A549 (cell line): ENCODE results near the gene CYP27B1. TPM values are rescaled to one million over a fixed set of nuclear protein-coding genes. Genes with fewer than 3 reads are reported as not detected.

ENCODE experiments used
- ATAC-seq, 2 experiments: fragments of 200-7000 bp in 1 of 2; fragments of >200 bp in 1 of 2; cut with Nextera tagmentation in 1 of 2; cut with Tn5 transposase in 1 of 2; 3 replicates each; pipeline versions ENCODE4 v1.8.0 to v1.9.1; 2018 to 2020; ENCODE audit warnings: mild to moderate bottlenecking in 1 of 2, moderate library complexity in 1 of 2
- CTCF ChIA-PET: fragments of 300-600 bp; sonication (Branson Sonifier 250); formaldehyde crosslinking; extraction: SDS; loops from one replicate; lab custom pipeline; 2021; ENCODE audit warnings: antibody characterized with exemption, inconsistent platforms; lab: Yijun Ruan, JAX
- POLR2A ChIA-PET: fragments of 350-600 bp; formaldehyde crosslinking; extraction: SDS; loops from one replicate; lab custom pipeline; 2021; ENCODE audit warnings: antibody characterized with exemption, inconsistent platforms; lab: Yijun Ruan, JAX
- DNase-seq, 2 experiments: peaks; one replicate each; pipeline versions ENCODE4 v3.0.0 to v3.0.0-alpha.2; 2011 to 2016; ENCODE audit warnings: low read depth in 1 of 2, low spot score in 1 of 2
- FAIRE-seq: peaks from 2 replicates; lab custom pipeline; 2011; peaks lifted over from hg19 to GRCh38; lab: Jason Lieb, UNC
- H3K27ac ChIP-seq, 2 experiments: fragments of >200 bp; sonication (Bioruptor Twin); formaldehyde crosslinking; 3 replicates each; pipeline ENCODE4 v1.5.1; 2016 to 2017
- H3K4me1 ChIP-seq: fragments of >200 bp; sonication (Bioruptor Twin); formaldehyde crosslinking; 3 replicates; pipeline ENCODE4 v1.6.1; 2016
- H3K4me2 ChIP-seq: fragments of >200 bp; sonication (Bioruptor Twin); formaldehyde crosslinking; 3 replicates; pipeline ENCODE4 v1.6.1; 2016
- H3K4me3 ChIP-seq: fragments of >200 bp; sonication (Bioruptor Twin); formaldehyde crosslinking; 3 replicates; pipeline ENCODE4 v1.5.1; 2016
- H3K9me3 ChIP-seq: fragments of >200 bp; sonication (Bioruptor Twin); formaldehyde crosslinking; 3 replicates; pipeline ENCODE4 v1.6.1; 2016
- BHLHE40 ChIP-seq: IDR thresholded peaks from 2 replicates; pipeline ENCODE4 v1.6.1; 2012; ENCODE audit warnings: low read depth, low read length, inconsistent platforms
- CBX8 ChIP-seq: fragments of 200-600 bp; sonication (generic); IDR thresholded peaks from 2 replicates; pipeline ENCODE4 v1.6.1; 2016
- CEBPB ChIP-seq, 2 experiments: fragments of >200 bp in 1 of 2; sonication (Bioruptor Twin) in 1 of 2; formaldehyde crosslinking in 1 of 2; IDR thresholded peaks; 2 replicates each; pipeline ENCODE4 v1.6.1; 2012 to 2016
- EHF ChIP-seq: fragments of 250-450 bp; sonication (Bioruptor Pico); IDR thresholded peaks from 2 replicates; pipeline ENCODE4 v1.5.0; 2020; ENCODE audit warnings: mild to moderate bottlenecking
- EP300 ChIP-seq, 2 experiments: fragments of >200 bp; sonication (Bioruptor Twin); formaldehyde crosslinking; IDR thresholded peaks; 2 replicates in 1 of 2; 3 replicates in 1 of 2; pipeline ENCODE4 v1.6.1; 2016 to 2017
- FOSB ChIP-seq: fragments of 250-450 bp; sonication (Bioruptor Pico); IDR thresholded peaks from 2 replicates; pipeline ENCODE4 v1.5.0; 2020; ENCODE audit warnings: mild to moderate bottlenecking, moderate library complexity
- HOXA7 ChIP-seq: fragments of 250-450 bp; sonication (Bioruptor Pico); IDR thresholded peaks from 2 replicates; pipeline ENCODE4 v1.5.0; 2020; ENCODE audit warnings: mild to moderate bottlenecking, moderate library complexity
- KDM1A ChIP-seq: fragments of 200-600 bp; sonication (generic); IDR thresholded peaks from 2 replicates; pipeline ENCODE4 v1.6.1; 2016; ENCODE audit warnings: low read depth, mild to moderate bottlenecking
- KDM5A ChIP-seq: fragments of 200-600 bp; sonication (generic); IDR thresholded peaks from 2 replicates; pipeline ENCODE4 v1.6.1; 2016; ENCODE audit warnings: antibody characterized with exemption, mild to moderate bottlenecking
- MAFK ChIP-seq: fragments of 450-650 bp; IDR thresholded peaks from 2 replicates; pipeline ENCODE4 v1.6.1; 2014; ENCODE audit not compliant: partially characterized antibody
- NR3C1 ChIP-seq: fragments of >200 bp; sonication (Bioruptor Twin); formaldehyde crosslinking; IDR thresholded peaks from 3 replicates; pipeline ENCODE4 v1.6.1; 2017
- RAD21 ChIP-seq, 2 experiments: fragments of >200 bp in 1 of 2; sonication (Bioruptor Twin) in 1 of 2; formaldehyde crosslinking in 1 of 2; IDR thresholded peaks in 1 of 2; conservative IDR thresholded peaks in 1 of 2; 2 replicates in 1 of 2; 3 replicates in 1 of 2; pipeline ENCODE4 v1.6.1; 2012 to 2018; ENCODE audit warnings: inconsistent platforms in 1 of 2
- RCOR1 ChIP-seq: fragments of 150-350 bp; IDR thresholded peaks from 2 replicates; pipeline ENCODE4 v1.6.1; 2014; ENCODE audit warnings: antibody characterized with exemption, low read length, low read depth
- ZSCAN20 ChIP-seq: fragments of 250-450 bp; sonication (Bioruptor Pico); IDR thresholded peaks from 2 replicates; pipeline ENCODE4 v1.8.0; 2022; ENCODE audit warnings: mild to moderate bottlenecking, moderate library complexity
- WGBS: methylation state at CpG from one replicate; pipeline ENCODE4 v1.1.6; 2017; ENCODE audit errors: missing lambda C conversion rate; 5-methylcytosine and 5-hydroxymethylcytosine counted together
- polyA plus RNA-seq, 4 experiments: library from polyadenylated mRNA; depleted of rRNA in 3 of 4; stranded (reverse); fragments of >200 nt; fragmentation: RNase III in 1 of 4; extraction: RNeasy Plus Mini Kit Qiagen cat#74134 plus additional on column Dnase treatment in 1 of 4; gene quantifications; 2 replicates in 3 of 4; 3 replicates in 1 of 4; pipeline ENCODE4 v1.2.3, GENCODE V29; 2011 to 2017
- TF ChIP-seq, protein P1 (sequence below): fragments of 250-450 bp; sonication (Bioruptor Pico); IDR thresholded peaks from 2 replicates; pipeline ENCODE4 v1.5.0; 2021; ENCODE audit warnings: mild to moderate bottlenecking, moderate library complexity, borderline replicate concordance
- TF ChIP-seq, protein P2 (sequence below): IDR thresholded peaks from 2 replicates; pipeline ENCODE4 v1.6.1; 2012
- TF ChIP-seq, protein P3 (sequence below): fragments of 250-450 bp; sonication (Bioruptor Pico); IDR thresholded peaks from 2 replicates; pipeline ENCODE4 v1.5.0; 2020; ENCODE audit warnings: low read depth, mild to moderate bottlenecking, moderate library complexity
- TF ChIP-seq, protein P4 (sequence below): fragments of 200-600 bp; sonication (generic); IDR thresholded peaks from 2 replicates; pipeline ENCODE4 v1.6.1; 2016; ENCODE audit warnings: antibody characterized with exemption, mild to moderate bottlenecking, moderate library complexity

CYP27B1 gene
- polyA plus RNA-seq, 2 of the 4 experiments (the other 2 are of a cell fraction), result 1.9 to 2.3 TPM

DNA sequence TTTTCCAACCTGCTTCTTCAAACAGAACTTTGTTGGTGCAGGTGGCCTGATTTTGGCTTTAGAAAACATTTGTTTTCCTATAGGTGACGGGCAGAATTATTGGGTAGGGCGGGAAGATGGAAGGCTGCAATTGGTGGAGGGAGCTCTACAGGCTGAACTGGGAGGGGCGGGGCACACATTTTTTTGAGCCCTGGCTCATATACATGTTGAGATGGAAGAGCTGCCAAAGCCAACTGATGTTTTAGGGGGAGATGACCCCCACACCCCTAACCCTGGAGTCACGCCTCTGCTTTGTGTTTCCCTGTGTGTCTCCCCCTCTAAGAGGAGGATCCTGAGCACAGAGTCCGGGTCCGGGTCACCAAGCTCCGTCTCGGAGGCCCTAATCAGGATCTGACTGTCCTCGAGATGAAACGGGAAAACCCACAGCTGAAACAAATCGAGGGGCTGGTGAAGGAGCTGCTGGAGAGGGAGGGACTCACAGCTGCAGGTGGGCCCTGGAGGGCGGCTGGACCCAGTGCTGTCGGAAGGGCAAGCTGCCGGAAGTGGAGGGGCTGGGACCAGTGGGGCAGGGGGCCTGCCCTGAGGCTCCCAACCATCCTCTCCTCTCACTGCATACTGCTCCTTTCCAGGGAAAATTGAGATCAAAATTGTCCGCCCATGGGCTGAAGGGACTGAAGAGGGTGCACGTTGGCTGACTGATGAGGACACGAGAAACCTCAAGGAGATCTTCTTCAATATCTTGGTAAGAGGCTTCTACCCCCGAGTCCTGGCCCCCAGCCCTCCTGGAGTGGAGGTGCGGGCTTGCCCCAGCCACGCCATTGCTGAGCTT is 46.9 kb downstream of the CYP27B1 start:
- WGBS, result 89% methylated on average over 20 of the region's 20 CpGs
- 0 out of 3 replicates have a peak, but pooled peaks cover 5% of the 10 kb centered on the region for H3K4me1 ChIP-seq
- CTCF ChIA-PET, result interaction anchor here (0.5 to 13.8 kb wide), 8 partner anchors 10 to 185 kb away, joined by 3 to 242 read pairs (median 4); partner anchors contain the start of gene AGAP2
- no peak overlapping the region for H3K4me3 ChIP-seq
- H3K27ac ChIP-seq, result no peak overlapping the region
- ATAC-seq, result no peak
- no peak for DNase-seq
- POLR2A ChIA-PET, result interaction anchor here (0.5 kb wide), 1 partner anchor 209 kb away, joined by 3 read pairs; no protein-coding TSS in a partner anchor
- H3K4me2 ChIP-seq, result no peak overlapping the region
- no peak for FAIRE-seq
- TF ChIP-seq MAFK (no peak), EP300 (IDR thresholded peaks at IDR 0.05) (no peak), FOSB (CRISPR knock-in tag) (no peak), CBX8 (no peak)
- TF ChIP-seq, protein P1, sequence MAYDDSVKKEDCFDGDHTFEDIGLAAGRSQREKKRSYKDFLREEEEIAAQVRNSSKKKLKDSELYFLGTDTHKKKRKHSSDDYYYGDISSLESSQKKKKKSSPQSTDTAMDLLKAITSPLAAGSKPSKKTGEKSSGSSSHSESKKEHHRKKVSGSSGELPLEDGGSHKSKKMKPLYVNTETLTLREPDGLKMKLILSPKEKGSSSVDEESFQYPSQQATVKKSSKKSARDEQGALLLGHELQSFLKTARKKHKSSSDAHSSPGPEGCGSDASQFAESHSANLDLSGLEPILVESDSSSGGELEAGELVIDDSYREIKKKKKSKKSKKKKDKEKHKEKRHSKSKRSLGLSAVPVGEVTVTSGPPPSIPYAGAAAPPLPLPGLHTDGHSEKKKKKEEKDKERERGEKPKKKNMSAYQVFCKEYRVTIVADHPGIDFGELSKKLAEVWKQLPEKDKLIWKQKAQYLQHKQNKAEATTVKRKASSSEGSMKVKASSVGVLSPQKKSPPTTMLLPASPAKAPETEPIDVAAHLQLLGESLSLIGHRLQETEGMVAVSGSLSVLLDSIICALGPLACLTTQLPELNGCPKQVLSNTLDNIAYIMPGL (CRISPR knock-in tag), result no peak
- TF ChIP-seq, protein P2, sequence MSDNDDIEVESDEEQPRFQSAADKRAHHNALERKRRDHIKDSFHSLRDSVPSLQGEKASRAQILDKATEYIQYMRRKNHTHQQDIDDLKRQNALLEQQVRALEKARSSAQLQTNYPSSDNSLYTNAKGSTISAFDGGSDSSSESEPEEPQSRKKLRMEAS, result no peak
- TF ChIP-seq, all 56 proteins: peak for 0
- H3K9me3 ChIP-seq, result no peaks in the 10 kb centered on the region

DNA sequence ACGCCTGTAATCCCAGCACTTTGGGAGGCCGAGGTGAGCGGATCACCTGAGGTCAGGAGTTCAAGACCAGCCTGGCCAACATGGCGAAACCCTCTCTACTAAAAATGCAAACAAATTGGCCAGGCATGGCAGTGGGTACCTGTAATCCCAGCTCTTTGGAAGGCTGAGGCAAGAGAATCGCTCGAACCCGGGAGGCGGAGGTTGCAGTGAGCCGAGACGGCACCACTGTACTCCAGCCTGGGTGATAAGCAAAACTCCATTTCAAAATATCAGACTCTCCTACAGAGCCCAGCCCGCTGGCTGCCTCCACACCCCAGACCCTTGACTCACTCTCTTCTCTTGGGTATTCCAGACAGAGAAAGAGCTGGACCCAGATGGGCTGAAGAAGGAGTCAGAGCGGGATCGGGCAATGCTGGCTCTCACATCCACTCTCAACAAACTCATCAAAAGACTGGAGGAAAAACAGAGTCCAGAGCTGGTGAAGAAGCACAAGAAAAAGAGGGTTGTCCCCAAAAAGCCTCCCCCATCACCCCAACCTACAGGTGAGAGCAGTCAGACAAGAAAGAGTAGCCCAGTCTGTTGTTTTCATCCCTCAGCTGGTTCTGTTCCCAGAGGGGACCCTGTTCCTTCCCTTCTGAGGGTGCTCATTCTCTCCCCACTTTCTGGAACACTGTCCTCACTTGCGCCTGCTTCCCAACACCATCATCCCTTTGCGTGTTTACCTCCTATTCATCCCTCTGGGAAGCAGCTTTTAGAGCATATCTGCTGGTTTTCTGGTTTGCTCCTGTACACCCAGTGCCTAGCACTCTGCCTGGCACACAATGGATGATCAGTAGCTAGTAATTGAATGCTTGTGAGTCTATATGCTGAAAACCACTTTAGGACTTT is 48.0 kb downstream of the CYP27B1 start:
- ChIA-PET POLR2A (interaction anchor here (0.5 kb wide), 1 partner anchor 208 kb away, joined by 3 read pairs; no protein-coding TSS in a partner anchor), CTCF (interaction anchor here (0.5 to 13.8 kb wide), 9 partner anchors 11 to 186 kb away, joined by 3 to 242 read pairs (median 3); partner anchors contain the start of gene AGAP2)
- Histone ChIP-seq H3K27ac (no peak overlapping the region), H3K4me2 (no peak overlapping the region), H3K4me1 (0 out of 3 replicates have a peak, but pooled peaks cover 5% of the 10 kb centered on the region), H3K9me3 (no peaks in the 10 kb centered on the region), H3K4me3 (no peak overlapping the region)
- 95% methylated on average over 15 of the region's 15 CpGs for WGBS
- no peak for DNase-seq
- no peak for ATAC-seq
- no peak for TF ChIP-seq NR3C1
- TF ChIP-seq KDM5A, result no peak
- TF ChIP-seq, protein P3, sequence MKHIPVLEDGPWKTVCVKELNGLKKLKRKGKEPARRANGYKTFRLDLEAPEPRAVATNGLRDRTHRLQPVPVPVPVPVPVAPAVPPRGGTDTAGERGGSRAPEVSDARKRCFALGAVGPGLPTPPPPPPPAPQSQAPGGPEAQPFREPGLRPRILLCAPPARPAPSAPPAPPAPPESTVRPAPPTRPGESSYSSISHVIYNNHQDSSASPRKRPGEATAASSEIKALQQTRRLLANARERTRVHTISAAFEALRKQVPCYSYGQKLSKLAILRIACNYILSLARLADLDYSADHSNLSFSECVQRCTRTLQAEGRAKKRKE (CRISPR knock-in tag), result no peak
- no peak for TF ChIP-seq EHF (CRISPR knock-in tag)
- TF ChIP-seq BHLHE40, result no peak
- no peak for FAIRE-seq

DNA sequence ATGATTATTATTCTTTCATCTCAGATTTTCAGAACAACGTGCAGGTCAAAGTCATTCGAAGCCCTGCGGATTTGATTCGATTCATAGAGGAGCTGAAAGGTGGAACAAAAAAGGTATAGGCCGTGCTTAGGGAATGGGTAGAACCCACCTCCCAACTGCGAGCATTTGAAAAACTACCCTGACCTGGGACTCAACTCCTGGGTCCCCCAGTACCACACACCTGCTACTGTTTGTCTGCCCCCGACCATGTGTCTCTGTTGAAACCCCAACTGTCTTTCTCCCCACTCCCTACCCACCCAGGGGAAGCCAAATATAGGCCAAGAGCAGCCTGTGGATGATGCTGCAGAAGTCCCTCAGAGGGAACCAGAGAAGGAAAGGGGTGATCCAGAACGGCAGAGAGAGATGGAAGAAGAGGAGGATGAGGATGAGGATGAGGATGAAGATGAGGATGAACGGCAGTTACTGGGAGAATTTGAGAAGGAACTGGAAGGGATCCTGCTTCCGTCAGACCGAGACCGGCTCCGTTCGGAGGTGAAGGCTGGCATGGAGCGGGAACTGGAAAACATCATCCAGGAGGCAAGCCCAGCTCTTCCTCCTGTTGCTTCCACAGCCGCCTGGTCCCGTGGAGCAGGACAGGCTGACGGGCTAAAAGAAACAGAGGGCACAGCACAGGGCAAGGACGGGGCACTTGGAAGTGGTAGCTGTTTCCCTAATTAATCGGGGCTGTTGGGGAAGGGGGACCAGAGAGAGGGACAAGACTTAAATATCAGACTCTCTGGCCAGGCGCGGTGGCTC is 48.8 kb downstream of the CYP27B1 start:
- FAIRE-seq, result no peak
- 93% methylated on average over 22 of the region's 22 CpGs for WGBS
- POLR2A ChIA-PET, result no interaction called here
- TF ChIP-seq, protein P1 (CRISPR knock-in tag), result no peak
- no peak for TF ChIP-seq HOXA7 (CRISPR knock-in tag)
- no peak for TF ChIP-seq RCOR1
- no peak for TF ChIP-seq MAFK
- TF ChIP-seq ZSCAN20 (CRISPR knock-in tag), result no peak
- no peak for TF ChIP-seq CBX8
- TF ChIP-seq CEBPB (IDR thresholded peaks at IDR 0.05), result no peak
- TF ChIP-seq NR3C1, result no peak
- no peak for TF ChIP-seq KDM1A
- TF ChIP-seq RAD21 (conservative IDR thresholded peaks at IDR 0.05 in 1 of 2, IDR thresholded peaks at IDR 0.05 in 1 of 2), result no peak
- TF ChIP-seq, protein P4, sequence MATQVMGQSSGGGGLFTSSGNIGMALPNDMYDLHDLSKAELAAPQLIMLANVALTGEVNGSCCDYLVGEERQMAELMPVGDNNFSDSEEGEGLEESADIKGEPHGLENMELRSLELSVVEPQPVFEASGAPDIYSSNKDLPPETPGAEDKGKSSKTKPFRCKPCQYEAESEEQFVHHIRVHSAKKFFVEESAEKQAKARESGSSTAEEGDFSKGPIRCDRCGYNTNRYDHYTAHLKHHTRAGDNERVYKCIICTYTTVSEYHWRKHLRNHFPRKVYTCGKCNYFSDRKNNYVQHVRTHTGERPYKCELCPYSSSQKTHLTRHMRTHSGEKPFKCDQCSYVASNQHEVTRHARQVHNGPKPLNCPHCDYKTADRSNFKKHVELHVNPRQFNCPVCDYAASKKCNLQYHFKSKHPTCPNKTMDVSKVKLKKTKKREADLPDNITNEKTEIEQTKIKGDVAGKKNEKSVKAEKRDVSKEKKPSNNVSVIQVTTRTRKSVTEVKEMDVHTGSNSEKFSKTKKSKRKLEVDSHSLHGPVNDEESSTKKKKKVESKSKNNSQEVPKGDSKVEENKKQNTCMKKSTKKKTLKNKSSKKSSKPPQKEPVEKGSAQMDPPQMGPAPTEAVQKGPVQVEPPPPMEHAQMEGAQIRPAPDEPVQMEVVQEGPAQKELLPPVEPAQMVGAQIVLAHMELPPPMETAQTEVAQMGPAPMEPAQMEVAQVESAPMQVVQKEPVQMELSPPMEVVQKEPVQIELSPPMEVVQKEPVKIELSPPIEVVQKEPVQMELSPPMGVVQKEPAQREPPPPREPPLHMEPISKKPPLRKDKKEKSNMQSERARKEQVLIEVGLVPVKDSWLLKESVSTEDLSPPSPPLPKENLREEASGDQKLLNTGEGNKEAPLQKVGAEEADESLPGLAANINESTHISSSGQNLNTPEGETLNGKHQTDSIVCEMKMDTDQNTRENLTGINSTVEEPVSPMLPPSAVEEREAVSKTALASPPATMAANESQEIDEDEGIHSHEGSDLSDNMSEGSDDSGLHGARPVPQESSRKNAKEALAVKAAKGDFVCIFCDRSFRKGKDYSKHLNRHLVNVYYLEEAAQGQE, result no peak

More for the DNA sequence above, 48.8 kb downstream of the CYP27B1 start:
- Histone ChIP-seq H3K9me3 (no peaks in the 10 kb centered on the region), H3K27ac (no peak overlapping the region), H3K4me2 (no peak overlapping the region), H3K4me3 (no peak overlapping the region), H3K4me1 (no peaks in the 10 kb centered on the region)
- ATAC-seq (no peak), DNase-seq (no peak)
- CTCF ChIA-PET, result interaction anchor here (0.7 to 13.8 kb wide), 9 partner anchors 8 to 134 kb away, joined by 3 to 242 read pairs (median 4); partner anchors contain the start of gene AGAP2
